ENCODE data around the gene SCFD2. TPM values are rescaled to one million over a fixed set of nuclear protein-coding genes. Genes with fewer than 3 reads are reported as not detected.

Gene SCFD2
- total RNA-seq, 1 experiment from 2014 or later = 36.6 TPM

GRCh38 chr4:52844596-52844995 is 521.3 kb downstream of the SCFD2 start:
- ATAC-seq (no peak), DNase-seq (no peak)
- H3K4me3 ChIP-seq (ENCODE audit: low read length) = no peak overlapping the region
- no peak overlapping the region for H3K27ac ChIP-seq (ENCODE audit: low read length)
- no peaks in the 10 kb centered on the region for H3K36me3 ChIP-seq (ENCODE audit: low read depth, low read length)
- H3K9ac ChIP-seq (ENCODE audit: low read length) = no peak overlapping the region
- no peaks in the 10 kb centered on the region for H3K79me2 ChIP-seq (ENCODE audit: low read length)
- H2AFZ ChIP-seq (ENCODE audit: low read length) = no peak overlapping the region
- no peaks in the 10 kb centered on the region for H3K27me3 ChIP-seq (ENCODE audit: low read length)
- H3K9me2 ChIP-seq (replicated peaks; ENCODE audit: low read length) = no peaks in the 10 kb centered on the region
- no peak overlapping the region for H3K4me2 ChIP-seq (ENCODE audit: low read length)
- CTCF ChIA-PET = no interaction called here
- no TSS peak for BruUV-seq (replicated peaks)
- no peaks in the 10 kb centered on the region for H4K20me1 ChIP-seq (ENCODE audit: low read length)
- no peaks in the 10 kb centered on the region for H3F3A ChIP-seq (ENCODE audit: low read length, unreplicated experiment)
- POLR2A ChIA-PET (ENCODE audit: unreplicated experiment) = no interaction called here
- no peak for TF ChIP-seq EZH2 (IDR thresholded peaks at IDR 0.05; ENCODE audit: low read length, unreplicated experiment)
- no peak for TF ChIP-seq CTCF (conservative IDR thresholded peaks at IDR 0.05; ENCODE audit: low read depth, low read length)
- TF ChIP-seq EZH2phosphoT487 (IDR thresholded peaks at IDR 0.05; ENCODE audit: borderline replicate concordance, low read length) = no peak
- intact Hi-C loops (cut with micrococcal nuclease) = no loop called here
- peaks cover 8% of the 10 kb centered on the region; the same call in 1 of the 2 replicates for H3K4me1 ChIP-seq (ENCODE audit: insufficient read depth, low read length)
- H3K9me3 ChIP-seq (ENCODE audit: low read length) = no peaks in the 10 kb centered on the region

GRCh38 chr4:52843958-52844357 is 521.9 kb downstream of the SCFD2 start:
- ChIA-PET POLR2A (ENCODE audit: unreplicated experiment) (no interaction called here), CTCF (no interaction called here)
- no peaks in the 10 kb centered on the region for H4K20me1 ChIP-seq (ENCODE audit: low read length)
- H3K4me1 ChIP-seq (ENCODE audit: insufficient read depth, low read length) = peaks cover 8% of the 10 kb centered on the region; the same call in 1 of the 2 replicates
- BruUV-seq (replicated peaks) = no TSS peak
- H3K9me2 ChIP-seq (replicated peaks; ENCODE audit: low read length) = no peaks in the 10 kb centered on the region
- no peak overlapping the region for H2AFZ ChIP-seq (ENCODE audit: low read length)
- no peak overlapping the region for H3K4me2 ChIP-seq (ENCODE audit: low read length)
- DNase-seq (no peak), ATAC-seq (no peak)
- TF ChIP-seq EZH2phosphoT487 (IDR thresholded peaks at IDR 0.05; ENCODE audit: borderline replicate concordance, low read length) (no peak), CTCF (conservative IDR thresholded peaks at IDR 0.05; ENCODE audit: low read depth, low read length) (no peak), EZH2 (IDR thresholded peaks at IDR 0.05; ENCODE audit: low read length, unreplicated experiment) (no peak)
- no peak overlapping the region for H3K4me3 ChIP-seq (ENCODE audit: low read length)
- no peaks in the 10 kb centered on the region for H3K9me3 ChIP-seq (ENCODE audit: low read length)
- no peaks in the 10 kb centered on the region for H3K79me2 ChIP-seq (ENCODE audit: low read length)
- no peak overlapping the region for H3K9ac ChIP-seq (ENCODE audit: low read length)
- H3F3A ChIP-seq (ENCODE audit: low read length, unreplicated experiment) = no peaks in the 10 kb centered on the region
- H3K36me3 ChIP-seq (ENCODE audit: low read depth, low read length) = no peaks in the 10 kb centered on the region
- intact Hi-C loops (cut with micrococcal nuclease) = no loop called here
- H3K27me3 ChIP-seq (ENCODE audit: low read length) = no peaks in the 10 kb centered on the region
- H3K27ac ChIP-seq (ENCODE audit: low read length) = no peak overlapping the region

- ATAC-seq (no peak), DNase-seq (no peak)
- no peaks in the 10 kb centered on the region for H3F3A ChIP-seq (ENCODE audit: low read length, unreplicated experiment)
- no peaks in the 10 kb centered on the region for H3K27me3 ChIP-seq (ENCODE audit: low read length)
- no peak overlapping the region for H3K4me2 ChIP-seq (ENCODE audit: low read length)
- peaks cover 13% of the 10 kb centered on the region for H3K4me1 ChIP-seq (ENCODE audit: insufficient read depth, low read length)
- H3K4me3 ChIP-seq (ENCODE audit: low read length) = no peak overlapping the region
- intact Hi-C loops (cut with micrococcal nuclease) = no loop called here
- no peaks in the 10 kb centered on the region for H3K9me2 ChIP-seq (replicated peaks; ENCODE audit: low read length)
- no peaks in the 10 kb centered on the region for H3K36me3 ChIP-seq (ENCODE audit: low read depth, low read length)
- no peaks in the 10 kb centered on the region for H3K9me3 ChIP-seq (ENCODE audit: low read length)
- BruUV-seq (replicated peaks) = no TSS peak
- no peaks in the 10 kb centered on the region for H3K79me2 ChIP-seq (ENCODE audit: low read length)
- no peak overlapping the region for H2AFZ ChIP-seq (ENCODE audit: low read length)
- no peak overlapping the region for H3K9ac ChIP-seq (ENCODE audit: low read length)
- ChIA-PET POLR2A (ENCODE audit: unreplicated experiment) (no interaction called here), CTCF (no interaction called here)
- no peak overlapping the region for H3K27ac ChIP-seq (ENCODE audit: low read length)
- H4K20me1 ChIP-seq (ENCODE audit: low read length) = no peaks in the 10 kb centered on the region
- TF ChIP-seq EZH2 (IDR thresholded peaks at IDR 0.05; ENCODE audit: low read length, unreplicated experiment) (no peak), CTCF (conservative IDR thresholded peaks at IDR 0.05; ENCODE audit: low read depth, low read length) (no peak), EZH2phosphoT487 (IDR thresholded peaks at IDR 0.05; ENCODE audit: borderline replicate concordance, low read length) (no peak)
These were observed 522.5 kb downstream of the SCFD2 start for GRCh38 chr4:52843351-52843750.

Measured in PC-3 (cell line).